Thoracic aorta (tissue), 2 donors: ENCODE data around the gene DMD. TPM values are rescaled to one million over a fixed set of nuclear protein-coding genes. Genes with fewer than 3 reads are reported as not detected.

Experiments used
- ATAC-seq: fragments of 150-250 bp; one replicate; pipeline ENCODE4 v1.8.0; 2017; ENCODE audit warnings: low read depth; ENCODE audit not compliant: insufficient number of reproducible peaks, low FRiP score
- DNase-seq: peaks from one replicate; pipeline ENCODE4 v3.0.0-alpha.2; 2020; ENCODE audit warnings: low spot score
- H3K27ac ChIP-seq, 2 donors: fragments of 200-600 bp; sonication (generic); 1 replicate in 1 of 2; 2 replicates in 1 of 2; pipeline ENCODE4 v1.5.1; 2016; ENCODE audit warnings: mild to moderate bottlenecking in 2 of 2, moderate library complexity in 2 of 2
- H3K27me3 ChIP-seq: fragments of 200-600 bp; sonication (generic); replicated peaks from 2 replicates; pipeline ENCODE4 v1.6.0; 2016; ENCODE audit warnings: mild to moderate bottlenecking; ENCODE audit not compliant: insufficient read depth
- H3K36me3 ChIP-seq: fragments of 200-600 bp; sonication (generic); one replicate; pipeline ENCODE4 v1.5.1; 2016
- H3K4me1 ChIP-seq, 2 donors: fragments of 200-600 bp; sonication (generic); 1 replicate in 1 of 2; 2 replicates in 1 of 2; pipeline versions ENCODE4 v1.5.1 to v1.6.0; 2016; ENCODE audit warnings: low read depth in 2 of 2, mild to moderate bottlenecking in 1 of 2; ENCODE audit not compliant: control insufficient read depth in 1 of 2
- H3K4me3 ChIP-seq: fragments of 200-600 bp; sonication (generic); 2 replicates; pipeline ENCODE4 v1.5.1; 2016; ENCODE audit warnings: mild to moderate bottlenecking
- H3K9me3 ChIP-seq: fragments of 200-600 bp; sonication (generic); 2 replicates; pipeline ENCODE4 v1.5.1; 2016
- total RNA-seq, 2 donors: library from RNA; depleted of rRNA; stranded (reverse); fragments of >200 nt; gene quantifications; one replicate each; pipeline versions ENCODE4 v1.1.0 to v1.2.3, GENCODE V29; 2016
- TF ChIP-seq, protein P1 (sequence below): fragments of 200-600 bp; sonication (generic); IDR thresholded peaks from one replicate; pipeline ENCODE4 v1.5.1; 2019; ENCODE audit warnings: antibody characterized with exemption

DMD gene
- total RNA-seq, 2 donors from 2014 or later, result 224 to 233 TPM

DNA sequence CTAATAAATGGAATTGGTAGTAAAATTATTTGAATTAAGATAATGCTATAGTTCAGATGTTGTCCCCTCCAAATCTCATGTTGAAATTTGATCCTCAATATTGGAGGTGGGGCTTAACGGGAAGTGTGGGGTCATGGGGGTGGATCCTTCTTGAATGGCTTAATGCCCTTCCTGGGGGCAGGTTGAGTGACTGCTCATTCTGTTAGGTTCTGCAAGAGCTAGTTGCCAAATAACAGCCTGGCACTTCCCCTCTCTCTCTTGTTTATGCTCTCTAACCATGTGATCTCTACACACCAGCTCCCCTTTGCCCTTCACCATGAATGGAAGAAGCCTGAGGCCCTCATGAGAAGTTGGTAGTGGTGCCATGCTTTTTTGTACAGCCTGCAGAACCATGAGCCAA lies 1414.7 kb downstream of the DMD start:
- no peaks in the 10 kb centered on the region for H3K4me1 ChIP-seq
- H3K27ac ChIP-seq, result no peak overlapping the region
- TF ChIP-seq, protein P1, sequence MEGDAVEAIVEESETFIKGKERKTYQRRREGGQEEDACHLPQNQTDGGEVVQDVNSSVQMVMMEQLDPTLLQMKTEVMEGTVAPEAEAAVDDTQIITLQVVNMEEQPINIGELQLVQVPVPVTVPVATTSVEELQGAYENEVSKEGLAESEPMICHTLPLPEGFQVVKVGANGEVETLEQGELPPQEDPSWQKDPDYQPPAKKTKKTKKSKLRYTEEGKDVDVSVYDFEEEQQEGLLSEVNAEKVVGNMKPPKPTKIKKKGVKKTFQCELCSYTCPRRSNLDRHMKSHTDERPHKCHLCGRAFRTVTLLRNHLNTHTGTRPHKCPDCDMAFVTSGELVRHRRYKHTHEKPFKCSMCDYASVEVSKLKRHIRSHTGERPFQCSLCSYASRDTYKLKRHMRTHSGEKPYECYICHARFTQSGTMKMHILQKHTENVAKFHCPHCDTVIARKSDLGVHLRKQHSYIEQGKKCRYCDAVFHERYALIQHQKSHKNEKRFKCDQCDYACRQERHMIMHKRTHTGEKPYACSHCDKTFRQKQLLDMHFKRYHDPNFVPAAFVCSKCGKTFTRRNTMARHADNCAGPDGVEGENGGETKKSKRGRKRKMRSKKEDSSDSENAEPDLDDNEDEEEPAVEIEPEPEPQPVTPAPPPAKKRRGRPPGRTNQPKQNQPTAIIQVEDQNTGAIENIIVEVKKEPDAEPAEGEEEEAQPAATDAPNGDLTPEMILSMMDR, result no peak
- no peaks in the 10 kb centered on the region for H3K27me3 ChIP-seq
- no peaks in the 10 kb centered on the region for H3K9me3 ChIP-seq
- no peak overlapping the region for H3K4me3 ChIP-seq
- ATAC-seq (no peak), DNase-seq (no peak)
- H3K36me3 ChIP-seq, result no peaks in the 10 kb centered on the region

DNA sequence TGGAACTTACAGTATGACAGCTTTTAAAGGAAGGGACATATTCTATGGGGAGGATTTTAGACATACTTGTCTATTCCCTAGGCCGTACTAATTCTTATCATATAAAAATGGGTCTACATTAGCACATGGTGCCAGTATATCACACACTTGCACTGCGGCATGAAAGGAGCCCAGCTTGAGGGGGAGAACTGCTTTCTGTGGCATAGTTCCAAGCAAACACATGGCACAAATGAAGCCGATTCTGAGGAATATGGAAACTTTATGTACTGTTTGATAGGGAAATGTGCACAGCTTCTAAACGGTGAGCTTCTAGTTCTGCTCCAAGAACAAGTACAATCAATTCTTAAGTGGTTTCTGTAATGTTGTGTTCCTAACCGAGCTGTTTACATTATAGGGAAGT lies 1463.9 kb downstream of the DMD start:
- DNase-seq (no peak), ATAC-seq (no peak)
- H3K27me3 ChIP-seq, result no peaks in the 10 kb centered on the region
- no peak overlapping the region for H3K27ac ChIP-seq
- H3K4me1 ChIP-seq, result no peaks in the 10 kb centered on the region
- H3K36me3 ChIP-seq, result no peaks in the 10 kb centered on the region
- no peaks in the 10 kb centered on the region for H3K9me3 ChIP-seq
- TF ChIP-seq, protein P1, result no peak
- H3K4me3 ChIP-seq, result no peak overlapping the region

DNA sequence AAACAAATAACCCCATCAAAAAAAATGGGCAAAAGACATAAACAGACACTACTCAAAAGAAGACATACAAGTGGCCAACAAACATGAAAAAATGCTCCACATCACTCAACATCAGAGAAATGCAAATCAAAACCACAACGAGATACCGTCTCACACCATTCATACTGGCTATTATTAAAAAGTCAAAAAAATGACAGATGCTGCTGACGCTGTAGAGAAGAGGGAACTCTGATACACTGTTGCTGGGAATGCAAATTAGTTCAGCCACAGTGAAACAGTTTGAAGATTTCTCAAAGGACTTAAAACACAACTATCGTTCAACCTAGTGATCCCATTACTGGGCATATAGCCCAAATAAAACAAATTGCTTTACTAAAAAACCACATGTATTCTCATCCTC lies 1468.3 kb downstream of the DMD start:
- Histone ChIP-seq H3K4me3 (no peak overlapping the region), H3K36me3 (no peaks in the 10 kb centered on the region), H3K9me3 (no peaks in the 10 kb centered on the region), H3K27ac (no peak overlapping the region), H3K4me1 (no peaks in the 10 kb centered on the region), H3K27me3 (no peaks in the 10 kb centered on the region)
- no peak for DNase-seq
- TF ChIP-seq, protein P1, result no peak
- ATAC-seq, result no peak

DNA sequence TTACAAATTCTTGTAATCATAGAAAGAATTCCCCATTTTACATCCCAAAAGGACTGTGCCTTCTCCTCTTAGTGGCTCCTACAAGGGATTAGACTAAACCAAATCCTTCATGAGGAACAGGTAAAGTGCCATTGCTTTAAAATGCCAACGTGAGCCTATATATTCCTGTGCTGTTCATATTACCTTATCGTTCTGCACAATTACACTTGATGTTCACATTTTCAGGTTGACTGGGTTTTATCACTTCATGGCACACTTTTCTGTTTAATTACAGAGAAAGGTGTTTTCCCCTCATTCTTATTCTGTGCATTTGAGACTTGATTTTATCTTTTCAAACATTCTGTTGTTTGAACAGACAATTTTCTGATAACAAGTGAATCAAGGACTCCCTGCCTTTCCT lies 1493.9 kb downstream of the DMD start:
- no peak for DNase-seq
- no peaks in the 10 kb centered on the region for H3K27me3 ChIP-seq
- no peaks in the 10 kb centered on the region for H3K9me3 ChIP-seq
- no peak overlapping the region for H3K27ac ChIP-seq
- no peaks in the 10 kb centered on the region for H3K4me1 ChIP-seq
- no peaks in the 10 kb centered on the region for H3K36me3 ChIP-seq
- TF ChIP-seq, protein P1, result no peak
- no peak for ATAC-seq
- no peak overlapping the region for H3K4me3 ChIP-seq

DNA sequence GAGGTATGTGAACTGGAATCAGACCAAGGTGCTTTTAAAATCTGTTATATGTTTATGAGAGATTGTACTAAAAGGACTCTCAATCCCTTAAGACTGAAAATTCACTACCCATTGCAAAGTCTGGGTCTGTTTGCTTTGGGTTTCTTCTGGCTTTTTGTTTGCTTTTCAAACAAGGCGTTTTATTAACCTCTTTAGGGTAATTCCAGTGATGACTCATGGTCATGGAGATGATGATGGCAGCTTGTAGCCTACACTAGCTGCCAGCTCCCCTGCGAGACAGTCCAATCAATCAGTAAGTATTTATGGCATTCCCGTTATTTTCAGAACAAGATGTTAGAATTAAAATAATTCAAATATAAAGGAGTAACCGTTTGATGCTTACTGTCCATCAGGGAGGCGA lies 1495.7 kb downstream of the DMD start:
- Histone ChIP-seq H3K4me1 (no peaks in the 10 kb centered on the region), H3K4me3 (no peak overlapping the region), H3K9me3 (no peaks in the 10 kb centered on the region), H3K27ac (peak overlapping the region in 1 of 2 donors; percentile 5), H3K36me3 (no peaks in the 10 kb centered on the region), H3K27me3 (no peaks in the 10 kb centered on the region)
- TF ChIP-seq, protein P1, result no peak
- ATAC-seq (no peak), DNase-seq (no peak)
